Neuronal stem cell (in vitro differentiated cells): ENCODE data around the gene CNTROB.

ENCODE experiments used
- DNase-seq: peaks from one replicate; pipeline ENCODE4 v3.0.0-alpha.2; 2013; ENCODE audit warnings: low spot score
- H2AFZ ChIP-seq: one replicate; pipeline ENCODE4 v1.6.1; 2013; ENCODE audit warnings: mild to moderate bottlenecking, low read length, inconsistent platforms
- H2AK5ac ChIP-seq: 2 replicates; pipeline ENCODE4 v1.6.1; 2013; ENCODE audit warnings: low read depth, mild to moderate bottlenecking, inconsistent platforms, low read length, moderate library complexity, mixed read lengths
- H2BK120ac ChIP-seq: 2 replicates; pipeline ENCODE4 v1.6.1; 2013; ENCODE audit warnings: low read depth, mild to moderate bottlenecking, inconsistent platforms, low read length, moderate library complexity, mixed read lengths
- H2BK12ac ChIP-seq: one replicate; pipeline ENCODE4 v1.6.1; 2013; ENCODE audit warnings: low read length, inconsistent platforms
- H2BK15ac ChIP-seq: 2 replicates; pipeline ENCODE4 v1.6.1; 2013; ENCODE audit warnings: mild to moderate bottlenecking, low read length, inconsistent platforms, mixed read lengths
- H2BK5ac ChIP-seq: one replicate; pipeline ENCODE4 v1.6.1; 2013; ENCODE audit warnings: inconsistent platforms, mild to moderate bottlenecking, low read length, moderate library complexity
- H3K14ac ChIP-seq: one replicate; pipeline ENCODE4 v1.6.1; 2013; ENCODE audit warnings: low read length, inconsistent platforms
- H3K18ac ChIP-seq: 2 replicates; pipeline ENCODE4 v1.6.1; 2013; ENCODE audit warnings: low read length, inconsistent platforms
- H3K23ac ChIP-seq: 2 replicates; pipeline ENCODE4 v1.6.1; 2013; ENCODE audit warnings: low read depth, mild to moderate bottlenecking, mixed read lengths, low read length, inconsistent platforms; ENCODE audit not compliant: poor library complexity
- H3K27ac ChIP-seq: replicated peaks from 3 replicates; pipeline ENCODE4 v1.5.1; 2013; ENCODE audit warnings: low read length, inconsistent platforms
- H3K27me3 ChIP-seq, 3 experiments: 2 replicates each; pipeline ENCODE4 v1.6.1; 2013; ENCODE audit warnings: low read length in 3 of 3, mild to moderate bottlenecking in 2 of 3, inconsistent platforms in 1 of 3, low read depth in 1 of 3, mixed read lengths in 1 of 3, moderate library complexity in 1 of 3; ENCODE audit not compliant: control insufficient read depth in 3 of 3, insufficient read depth in 3 of 3
- H3K36me3 ChIP-seq, 2 donors: replicated peaks in 1 of 2; 2 replicates each; pipeline ENCODE4 v1.6.1; 2013; ENCODE audit warnings: low read length in 2 of 2; ENCODE audit not compliant: control insufficient read depth in 2 of 2, insufficient read depth in 2 of 2
- H3K4ac ChIP-seq: 2 replicates; pipeline ENCODE4 v1.6.1; 2013; ENCODE audit warnings: inconsistent platforms, mild to moderate bottlenecking, low read length, moderate library complexity
- H3K4me1 ChIP-seq, 2 donors: 1 replicate in 1 of 2; 2 replicates in 1 of 2; pipeline ENCODE4 v1.6.1; 2013; ENCODE audit warnings: low read length in 2 of 2, low read depth in 1 of 2; ENCODE audit not compliant: control insufficient read depth in 2 of 2, insufficient read depth in 1 of 2
- H3K4me2 ChIP-seq: one replicate; pipeline ENCODE4 v1.6.1; 2013; ENCODE audit warnings: mild to moderate bottlenecking, low read length, inconsistent platforms; ENCODE audit not compliant: insufficient read depth, poor library complexity, severe bottlenecking
- H3K4me3 ChIP-seq, 2 donors: 2 replicates each; pipeline ENCODE4 v1.5.1; 2013; ENCODE audit warnings: low read length in 2 of 2, mild to moderate bottlenecking in 2 of 2, inconsistent platforms in 1 of 2, moderate library complexity in 1 of 2
- H3K79me1 ChIP-seq: one replicate; pipeline ENCODE4 v1.6.1; 2013; ENCODE audit warnings: low read depth, mild to moderate bottlenecking, inconsistent platforms, low read length, moderate library complexity
- H3K9ac ChIP-seq: one replicate; pipeline ENCODE4 v1.6.1; 2013; ENCODE audit warnings: mild to moderate bottlenecking, low read depth, low read length, inconsistent platforms; ENCODE audit not compliant: poor library complexity
- H3K9me3 ChIP-seq, 2 donors: replicated peaks in 1 of 2; 2 replicates each; pipeline versions ENCODE3 to v1.6.1; 2013; ENCODE audit warnings: low read length in 2 of 2, mild to moderate bottlenecking in 2 of 2, inconsistent platforms in 1 of 2, low read depth in 1 of 2, mixed read lengths in 1 of 2, moderate library complexity in 1 of 2; ENCODE audit not compliant: control insufficient read depth in 2 of 2, insufficient read depth in 1 of 2
- H4K8ac ChIP-seq: one replicate; pipeline ENCODE4 v1.6.1; 2013; ENCODE audit warnings: low read depth, mild to moderate bottlenecking, inconsistent platforms, low read length, moderate library complexity
- H4K91ac ChIP-seq: one replicate; pipeline ENCODE4 v1.6.1; 2013; ENCODE audit warnings: low read length, low read depth, mild to moderate bottlenecking, inconsistent platforms; ENCODE audit not compliant: poor library complexity
- WGBS, 2 donors: extraction: QIAGEN DNeasy Blood & Tissue Kit; methylation state at CpG; one replicate each; pipeline ENCODE4 v1.1.7; 2013; ENCODE audit warnings: missing lambda C conversion rate in 2 of 2, mixed read lengths in 1 of 2; ENCODE audit not compliant: insufficient read length in 2 of 2, insufficient replicate concordance in 1 of 2; ENCODE audit errors: extremely low coverage in 2 of 2; 5-methylcytosine and 5-hydroxymethylcytosine counted together

CNTROB gene

DNA sequence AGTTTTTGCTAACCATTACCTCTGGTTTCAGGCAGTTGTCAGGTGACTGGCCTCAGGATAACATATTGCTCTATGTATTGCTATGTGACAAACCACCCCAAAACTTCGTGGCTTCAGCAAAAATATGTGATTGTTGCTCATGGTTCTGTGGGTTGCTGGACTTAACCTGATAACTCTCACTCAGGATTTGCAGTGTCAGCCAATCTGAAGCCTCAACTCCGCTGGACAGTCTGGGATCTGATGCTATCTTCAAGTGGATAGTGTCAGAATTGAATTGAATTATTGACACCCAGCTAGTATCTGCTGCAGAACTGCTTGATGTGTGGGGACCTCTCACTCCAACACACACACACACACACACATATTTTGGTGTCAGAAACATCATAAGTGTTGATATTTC is 35.7 kb downstream of the CNTROB start:
- Histone ChIP-seq H3K79me1 (no peaks in the 10 kb centered on the region), H2BK120ac (no peak overlapping the region), H3K4me1 (no peaks in the 10 kb centered on the region), H3K18ac (no peak overlapping the region), H3K23ac (no peak overlapping the region), H3K9ac (no peak overlapping the region), H3K36me3 (no peaks in the 10 kb centered on the region), H3K4ac (no peak overlapping the region), H3K27ac (no peak overlapping the region), H4K8ac (no peak overlapping the region), H3K9me3 (no peaks in the 10 kb centered on the region), H2BK15ac (no peak overlapping the region), H2BK12ac (no peak overlapping the region), H3K27me3 (peaks cover 0 to 2% (median 0%) of the 10 kb centered on the region in 3 experiments), H2AK5ac (no peak overlapping the region), H2AFZ (no peak overlapping the region), H4K91ac (no peak overlapping the region), H3K14ac (no peak overlapping the region), H3K4me2 (no peak overlapping the region), H3K4me3 (no peak overlapping the region), H2BK5ac (no peak overlapping the region)
- no peak for DNase-seq
- no CpG with 5 or more reads among the region's 2 CpGs for WGBS, 2 donors

DNA sequence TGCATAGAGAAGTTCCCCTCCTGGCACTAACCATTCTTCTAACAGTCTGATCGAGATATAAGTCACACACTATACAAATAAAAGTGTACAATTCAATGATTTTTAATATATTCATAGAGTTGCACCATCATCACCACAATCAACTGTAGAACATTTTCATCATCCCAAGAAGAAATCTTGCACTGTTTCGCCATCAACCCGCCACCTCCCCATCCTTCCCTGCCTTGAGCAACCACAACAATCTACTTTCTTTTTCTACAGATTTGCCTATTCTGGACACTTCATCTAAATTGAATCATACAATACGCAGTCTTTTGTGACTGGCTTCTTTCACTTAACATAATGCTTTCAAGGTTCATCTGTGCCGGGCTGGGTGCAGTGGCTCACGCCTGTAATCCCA is 37.4 kb downstream of the CNTROB start:
- H2BK120ac ChIP-seq, result no peak overlapping the region
- H3K4me1 ChIP-seq, result no peaks in the 10 kb centered on the region
- H3K18ac ChIP-seq, result no peak overlapping the region
- H2BK12ac ChIP-seq, result no peak overlapping the region
- no peaks in the 10 kb centered on the region for H3K36me3 ChIP-seq
- no peaks in the 10 kb centered on the region for H3K79me1 ChIP-seq
- no peak overlapping the region for H4K8ac ChIP-seq
- no peak overlapping the region for H3K9ac ChIP-seq
- no peak overlapping the region for H3K4me2 ChIP-seq
- H3K23ac ChIP-seq, result no peak overlapping the region
- H3K4me3 ChIP-seq, result no peak overlapping the region
- H3K4ac ChIP-seq, result no peak overlapping the region
- no peak overlapping the region for H4K91ac ChIP-seq
- H3K9me3 ChIP-seq, result peaks cover 0 to under 1% of the 10 kb centered on the region in 2 donors
- no peak for DNase-seq
- H3K27ac ChIP-seq, result no peak overlapping the region
- no peak overlapping the region for H3K14ac ChIP-seq
- H2BK15ac ChIP-seq, result no peak overlapping the region
- WGBS, 2 donors, result no CpG with 5 or more reads among the region's 6 CpGs
- peaks cover 0 to 2% (median 0%) of the 10 kb centered on the region in 3 experiments for H3K27me3 ChIP-seq
- no peak overlapping the region for H2AK5ac ChIP-seq
- no peak overlapping the region for H2BK5ac ChIP-seq
- H2AFZ ChIP-seq, result no peak overlapping the region

DNA sequence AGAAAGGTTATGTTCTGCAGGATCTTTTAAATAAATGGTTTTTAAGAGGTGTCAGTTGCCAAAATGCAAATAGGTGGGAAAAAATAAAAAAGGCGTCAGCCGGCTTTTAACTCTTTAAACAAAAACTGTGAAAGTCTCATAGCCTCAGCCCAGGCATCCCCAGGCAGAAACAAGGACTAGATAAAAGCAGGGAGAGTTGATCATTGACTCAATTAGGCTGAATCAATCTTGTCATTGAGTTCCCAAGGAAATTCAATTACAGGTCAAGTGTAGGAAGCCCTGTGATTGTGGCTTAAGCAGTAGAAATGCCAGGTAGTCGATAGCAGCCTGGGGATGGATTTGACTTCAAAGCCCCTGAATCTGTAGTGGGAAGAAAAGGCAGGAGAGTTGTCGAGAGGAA is 39.6 kb downstream of the CNTROB start:
- H2BK5ac ChIP-seq, result no peak overlapping the region
- no peaks in the 10 kb centered on the region for H3K4me1 ChIP-seq
- H4K91ac ChIP-seq, result no peak overlapping the region
- no peak overlapping the region for H3K4me3 ChIP-seq
- H2BK12ac ChIP-seq, result no peak overlapping the region
- H3K27ac ChIP-seq, result no peak overlapping the region
- H3K27me3 ChIP-seq, result peaks cover 0 to 2% (median 0%) of the 10 kb centered on the region in 3 experiments
- no peak overlapping the region for H3K4me2 ChIP-seq
- no peak overlapping the region for H3K9ac ChIP-seq
- peaks cover 0 to 13% of the 10 kb centered on the region in 2 donors for H3K9me3 ChIP-seq
- H3K79me1 ChIP-seq, result no peaks in the 10 kb centered on the region
- H3K23ac ChIP-seq, result no peak overlapping the region
- no peak for DNase-seq
- H4K8ac ChIP-seq, result no peak overlapping the region
- no peaks in the 10 kb centered on the region for H3K36me3 ChIP-seq
- no peak overlapping the region for H3K14ac ChIP-seq
- no peak overlapping the region for H2BK15ac ChIP-seq
- H2AK5ac ChIP-seq, result no peak overlapping the region
- no peak overlapping the region for H3K18ac ChIP-seq
- no peak overlapping the region for H2AFZ ChIP-seq
- no peak overlapping the region for H2BK120ac ChIP-seq
- H3K4ac ChIP-seq, result no peak overlapping the region
- WGBS, 2 donors, result no CpG with 5 or more reads among the region's 4 CpGs

DNA sequence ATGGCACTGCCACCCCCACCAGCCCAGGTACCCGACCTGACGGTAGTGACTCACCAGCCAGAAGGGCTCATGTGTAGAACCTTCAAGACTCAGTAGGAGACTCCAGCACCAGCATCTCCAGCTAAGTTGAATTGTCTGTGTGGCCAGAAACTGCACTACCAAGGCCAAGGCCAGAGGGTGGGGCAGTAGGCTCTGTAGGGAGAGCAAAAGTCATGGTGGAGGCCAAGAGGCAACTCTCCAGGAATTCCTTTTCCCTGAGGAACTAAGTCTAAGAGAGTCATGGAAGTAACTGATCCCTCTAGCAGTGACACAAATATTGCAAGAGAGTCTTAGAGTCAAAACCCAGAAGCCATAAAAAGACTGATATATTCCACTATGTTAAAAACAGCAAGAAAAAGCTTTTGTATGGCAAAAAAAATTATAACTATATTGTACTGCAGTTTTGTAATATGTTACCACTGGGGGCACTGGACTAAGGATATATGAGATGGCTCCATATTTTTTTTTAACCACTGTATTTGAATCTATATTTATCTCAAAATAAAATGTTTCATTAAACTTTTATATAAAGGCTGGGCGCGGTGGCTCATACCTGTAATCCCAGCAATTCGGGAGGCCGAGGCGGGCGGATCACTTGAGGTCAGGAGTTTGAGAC is 40.3 kb downstream of the CNTROB start:
- Histone ChIP-seq H3K14ac (no peak overlapping the region), H3K4me3 (no peak overlapping the region), H2AFZ (no peak overlapping the region), H3K36me3 (no peaks in the 10 kb centered on the region), H3K9me3 (peaks cover 0 to 13% of the 10 kb centered on the region in 2 donors), H2BK5ac (no peak overlapping the region), H4K91ac (no peak overlapping the region), H3K27me3 (peaks cover 0 to 2% (median 0%) of the 10 kb centered on the region in 3 experiments), H2BK15ac (no peak overlapping the region), H3K4me2 (no peak overlapping the region), H3K23ac (no peak overlapping the region), H3K4me1 (no peaks in the 10 kb centered on the region), H3K79me1 (no peaks in the 10 kb centered on the region), H2BK12ac (no peak overlapping the region), H3K18ac (no peak overlapping the region), H4K8ac (no peak overlapping the region), H2AK5ac (no peak overlapping the region), H3K27ac (no peak overlapping the region), H2BK120ac (no peak overlapping the region), H3K9ac (no peak overlapping the region), H3K4ac (no peak overlapping the region)
- no CpG with 5 or more reads among the region's 8 CpGs for WGBS, 2 donors
- no peak for DNase-seq
